Gastroesophageal sphincter (tissue), 3 donors: Measurements from ENCODE around the gene HDLBP.

Source experiments
- CTCF ChIP-seq, 4 experiments: fragments of 200-600 bp in 2 of 4; fragments of 450-650 bp in 2 of 4; sonication (generic) in 1 of 4; IDR thresholded peaks; one replicate each; pipeline ENCODE4 v1.5.1; 2017 to 2019; ENCODE audit warnings: antibody characterized with exemption in 4 of 4, mild to moderate bottlenecking in 2 of 4, moderate library complexity in 2 of 4
- EP300 ChIP-seq: sonication (generic); formaldehyde crosslinking; IDR thresholded peaks from one replicate; pipeline ENCODE4 v1.6.1; 2017; ENCODE audit warnings: antibody characterized with exemption, mild to moderate bottlenecking
- POLR2A ChIP-seq, 2 donors: fragments of 450-650 bp; IDR thresholded peaks; one replicate each; pipeline ENCODE4 v1.6.1; 2017; ENCODE audit warnings: antibody characterized with exemption in 2 of 2, mild to moderate bottlenecking in 2 of 2, moderate library complexity in 1 of 2
- POLR2AphosphoS5 ChIP-seq: sonication (generic); formaldehyde crosslinking; IDR thresholded peaks from one replicate; pipeline ENCODE4 v1.6.1; 2017; ENCODE audit warnings: antibody characterized with exemption

- TF ChIP-seq CTCF (IDR thresholded peaks at IDR 0.05) (no peak), POLR2A (IDR thresholded peaks at IDR 0.05) (no peak), POLR2AphosphoS5 (no peak), EP300 (no peak)
Observed at GRCh38 chr2:241238693-241239198, 76.7 kb downstream of the HDLBP start.
